Kidney (tissue), 14 donors: Measurements from ENCODE around the gene ZNF460. TPM values are rescaled to one million over a fixed set of nuclear protein-coding genes. Genes with fewer than 3 reads are reported as not detected.

Source experiments
- DNase-seq, 5 donors: peaks; one replicate each; pipeline ENCODE4 v3.0.0-alpha.2; 2013 to 2020
- FAIRE-seq: peaks from 2 replicates; lab custom pipeline; 2012; peaks lifted over from hg19 to GRCh38; lab: Jason Lieb, UNC
- H3K27ac ChIP-seq, 2 donors: one replicate each; pipeline ENCODE4 v1.7.0; 2013; ENCODE audit warnings: low read depth in 2 of 2, low read length in 2 of 2, inconsistent platforms in 1 of 2
- H3K27me3 ChIP-seq: one replicate; pipeline ENCODE4 v1.7.1; 2013; ENCODE audit warnings: low read length, inconsistent platforms; ENCODE audit not compliant: control insufficient read depth, insufficient read depth
- H3K36me3 ChIP-seq, 3 donors: one replicate each; pipeline versions ENCODE4 v1.7.0 to v1.7.1; 2013; ENCODE audit warnings: low read length in 3 of 3, control low read depth in 1 of 3, inconsistent platforms in 1 of 3; ENCODE audit not compliant: insufficient read depth in 3 of 3, control insufficient read depth in 2 of 3
- H3K4me1 ChIP-seq, 3 donors: one replicate each; pipeline versions ENCODE4 v1.7.0 to v1.7.1; 2013; ENCODE audit warnings: low read length in 3 of 3, inconsistent platforms in 1 of 3, low read depth in 1 of 3; ENCODE audit not compliant: control insufficient read depth in 2 of 3, insufficient read depth in 2 of 3
- H3K4me3 ChIP-seq, 3 donors: one replicate each; pipeline versions ENCODE4 v1.7.0 to v1.8.1; 2013; ENCODE audit warnings: low read length in 3 of 3, control low read depth in 1 of 3, inconsistent platforms in 1 of 3
- H3K9ac ChIP-seq, 3 donors: one replicate each; pipeline versions ENCODE4 v1.7.0 to v1.7.1; 2013; ENCODE audit warnings: low read length in 3 of 3, control low read depth in 1 of 3, inconsistent platforms in 1 of 3
- H3K9me3 ChIP-seq, 3 donors: one replicate each; pipeline versions ENCODE4 v1.7.0 to v1.7.1; 2013; ENCODE audit warnings: low read length in 3 of 3, control low read depth in 1 of 3, inconsistent platforms in 1 of 3; ENCODE audit not compliant: control insufficient read depth in 2 of 3, insufficient read depth in 1 of 3
- CTCF ChIP-seq: IDR thresholded peaks from 3 replicates; pipeline ENCODE4 v1.5.1; 2012; ENCODE audit warnings: mild to moderate bottlenecking, moderate library complexity, borderline replicate concordance; ENCODE audit not compliant: insufficient read depth; ENCODE audit errors: extremely low read depth
- intact Hi-C: fragments of 100-400 bp; cut with DNase I; formaldehyde crosslinking; loops from one replicate; pipeline ENCODE4 v1.11.1; 2022
- polyA plus RNA-seq: library from polyadenylated mRNA; stranded (reverse); fragments of 350-450 nt; fragmentation: Illumina TruSeq; extraction: RNeasy Lipid Tissue Mini Kit (QIAGEN cat#74804); gene quantifications from one replicate; pipeline ENCODE4 v1.2.3, GENCODE V29; 2014; ENCODE audit warnings: low read depth, low replicate concordance; ENCODE audit not compliant: insufficient read depth
- total RNA-seq: library from RNA; stranded (reverse); fragmentation: NEBNext Ultra II Directional; extraction: Animal tissue kit (Norgen Biotek cat#: 25700); gene quantifications from one replicate; pipeline ENCODE4 v1.2.1, GENCODE V29; 2021
- donor health status: control.
- donor health status: control.
- donor health status: control.
- donor health status: control.
- donor health status: control.
- donor health status: DM: yes; HTN: yes; CAD: no.
- donor health status: Normal renal cell carcinoma (clear cell type).

ZNF460 gene
- total and polyA plus RNA-seq, 2 donors from 2014 or later, result 0.62 to 81.3 TPM

DNA sequence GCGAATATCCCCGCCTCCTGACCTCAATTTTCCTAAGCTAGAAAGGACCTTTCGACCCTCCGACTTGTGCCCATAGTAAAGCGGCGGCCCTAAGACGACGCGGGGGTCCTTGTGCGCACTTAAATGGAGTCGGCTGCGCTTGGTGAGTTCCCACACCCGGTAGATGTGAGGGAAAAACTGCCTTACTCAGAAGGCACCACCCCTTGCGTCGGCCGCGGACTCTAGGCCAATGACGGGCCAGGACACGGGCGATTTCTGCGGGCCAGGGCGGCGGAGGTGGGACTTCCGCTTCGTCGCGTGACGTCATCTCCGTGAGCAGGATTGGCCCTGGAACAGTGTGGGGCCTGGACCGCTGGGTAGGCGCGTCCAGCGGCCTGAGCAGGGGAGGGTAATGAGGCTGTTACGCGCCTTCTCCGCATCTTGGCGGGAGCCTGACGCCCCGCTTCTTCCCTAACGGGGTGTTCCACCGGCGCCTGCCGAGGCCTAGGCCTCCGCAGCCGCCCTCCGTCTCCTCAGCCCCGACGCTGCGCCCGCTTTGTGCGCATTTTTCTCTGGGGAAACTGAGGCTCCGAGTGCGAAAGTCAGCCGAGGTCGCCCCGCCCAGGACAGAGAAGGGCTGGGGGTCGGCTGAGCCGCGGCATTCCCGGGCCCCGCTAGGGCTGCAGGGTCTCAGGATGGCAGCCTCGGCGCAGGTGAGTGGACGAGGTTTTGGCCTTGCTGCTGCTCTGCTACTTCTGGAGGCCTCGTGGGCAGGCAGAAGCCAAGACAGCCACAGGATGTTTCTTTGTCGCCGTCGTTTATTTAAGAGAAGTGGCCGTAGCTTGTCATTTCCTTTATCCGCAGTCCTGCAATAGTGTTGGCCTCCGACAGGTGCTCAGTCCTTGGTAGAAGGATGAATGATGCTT, 40.1 kb downstream of the ZNF460 start, which contains the start of gene ZNF543:
ZNF543 (plus strand) TSS at position 293 of the 905 bp plus-strand sequence; CDS start at position 675, 382 bp downstream.
- Histone ChIP-seq H3K4me1 (peaks cover 6 to 17% (median 14%) of the 10 kb centered on the region in 3 donors), H3K9ac (peak within 1 kb of the TSS; percentile 71 to 95 (median 89)), H3K27ac (peak within 1 kb of the TSS; percentile 82 to 85), H3K9me3 (no peaks in the 10 kb centered on the region), H3K36me3 (peaks cover 8 to 17% (median 16%) of the 10 kb centered on the region in 3 donors), H3K4me3 (peak within 1 kb of the TSS; percentile 93 to 96 (median 93)), H3K27me3 (peaks cover 10% of the 10 kb centered on the region)
- no peak for TF ChIP-seq CTCF
- intact Hi-C loops, result no loop called here
- FAIRE-seq (peak; percentile 88), DNase-seq (peak; percentile 97 to 99 (median 99))

GRCh38 chr19:57321116-57321515, 40.8 kb downstream of the ZNF460 start:
- FAIRE-seq (no peak), DNase-seq (peak in 1 of 5 donors; percentile 7)
- intact Hi-C loops, result no loop called here
- Histone ChIP-seq H3K36me3 (peaks cover 8 to 18% (median 16%) of the 10 kb centered on the region in 3 donors), H3K9ac (peak overlapping the region; percentile 71 to 95 (median 89)), H3K4me3 (peak overlapping the region; percentile 93 to 96 (median 93)), H3K27ac (no peak overlapping the region), H3K9me3 (no peaks in the 10 kb centered on the region), H3K4me1 (peaks cover 6 to 17% (median 14%) of the 10 kb centered on the region in 3 donors), H3K27me3 (peaks cover 6% of the 10 kb centered on the region)
- TF ChIP-seq CTCF, result no peak

GRCh38 chr19:57321751-57322150, 41.5 kb downstream of the ZNF460 start:
- intact Hi-C loops, result no loop called here
- H3K4me1 ChIP-seq, result peaks cover 6 to 17% (median 14%) of the 10 kb centered on the region in 3 donors
- no peak for TF ChIP-seq CTCF
- H3K36me3 ChIP-seq, result peaks cover 12 to 22% (median 20%) of the 10 kb centered on the region in 3 donors
- DNase-seq (no peak), FAIRE-seq (no peak)
- peak overlapping the region; percentile 93 to 96 (median 93) for H3K4me3 ChIP-seq
- peaks cover under 1% of the 10 kb centered on the region for H3K27me3 ChIP-seq
- H3K27ac ChIP-seq, result no peak overlapping the region
- peak overlapping the region; percentile 25 to 95 (median 89) for H3K9ac ChIP-seq
- H3K9me3 ChIP-seq, result no peaks in the 10 kb centered on the region
